CD4-positive, CD25-positive, alpha-beta regulatory T cell (primary cell): ENCODE data around the gene CHTOP. TPM values are rescaled to one million over a fixed set of nuclear protein-coding genes. Genes with fewer than 3 reads are reported as not detected.

ENCODE experiments used
- ATAC-seq, 2 donors: fragments of 150-1000 bp; cut with Tn5 transposase; one replicate each; pipeline ENCODE4 v1.10.0; 2021; ENCODE audit warnings: low read depth in 2 of 2, moderate number of reproducible peaks in 2 of 2, moderate library complexity in 1 of 2
- DNase-seq, 3 donors: peaks; one replicate each; pipeline versions ENCODE4 v3.0.0 to v3.0.0-alpha.2; 2012 to 2022; ENCODE audit warnings: mixed read lengths in 1 of 3
- H3K27ac ChIP-seq: one replicate; pipeline ENCODE4 v1.7.0; 2013; ENCODE audit warnings: mild to moderate bottlenecking, low read length; ENCODE audit not compliant: insufficient read depth, poor library complexity, severe bottlenecking
- H3K27me3 ChIP-seq: one replicate; pipeline ENCODE4 v1.7.0; 2013; ENCODE audit warnings: low read length; ENCODE audit not compliant: control insufficient read depth, insufficient read depth
- H3K36me3 ChIP-seq: one replicate; pipeline ENCODE4 v1.7.0; 2013; ENCODE audit warnings: mild to moderate bottlenecking, low read length, moderate library complexity; ENCODE audit not compliant: control insufficient read depth, insufficient read depth
- H3K4me1 ChIP-seq: 2 replicates; pipeline ENCODE4 v1.7.0; 2013; ENCODE audit warnings: mild to moderate bottlenecking, low read length; ENCODE audit not compliant: insufficient read depth, control insufficient read depth, poor library complexity, severe bottlenecking
- H3K4me3 ChIP-seq: one replicate; pipeline ENCODE4 v1.7.0; 2013; ENCODE audit warnings: low read depth, mild to moderate bottlenecking, low read length, moderate library complexity
- H3K9me3 ChIP-seq, 2 experiments: 1 replicate in 1 of 2; 2 replicates in 1 of 2; pipeline ENCODE4 v1.7.0; 2013; ENCODE audit warnings: low read length in 2 of 2, mild to moderate bottlenecking in 1 of 2, moderate library complexity in 1 of 2; ENCODE audit not compliant: control insufficient read depth in 2 of 2
- H3K27ac Mint-ChIP-seq, 3 donors: one replicate each; pipeline ENCODE4 v1.8.0; 2020 to 2022; ENCODE audit warnings: mild to moderate bottlenecking in 3 of 3, mixed read lengths in 3 of 3, moderate library complexity in 2 of 3
- H3K27me3 Mint-ChIP-seq: one replicate; pipeline ENCODE4 v1.8.0; 2022; ENCODE audit warnings: mild to moderate bottlenecking, mixed read lengths
- H3K36me3 Mint-ChIP-seq: one replicate; pipeline ENCODE4 v1.8.0; 2020; ENCODE audit warnings: mixed read lengths
- H3K4me1 Mint-ChIP-seq, 4 donors: one replicate each; pipeline ENCODE4 v1.8.0; 2020 to 2022; ENCODE audit warnings: mixed read lengths in 4 of 4, mild to moderate bottlenecking in 1 of 4
- H3K4me3 Mint-ChIP-seq, 4 donors: one replicate each; pipeline ENCODE4 v1.8.0; 2020 to 2022; ENCODE audit warnings: mild to moderate bottlenecking in 4 of 4, mixed read lengths in 4 of 4, moderate library complexity in 3 of 4
- H3K9me3 Mint-ChIP-seq, 7 donors: one replicate each; pipeline ENCODE4 v1.8.0; 2020 to 2022; ENCODE audit warnings: mixed read lengths in 7 of 7, mild to moderate bottlenecking in 3 of 7, moderate library complexity in 2 of 7
- polyA plus RNA-seq, 4 donors: library from polyadenylated mRNA; unstranded; fragments of 300-500 nt; fragmentation: Illumina TruSeq; gene quantifications; one replicate each; pipeline ENCODE4 v1.2.3, GENCODE V29; 2021
- total RNA-seq: library from RNA; stranded (reverse); gene quantifications from one replicate; pipeline ENCODE4 v1.2.3, GENCODE V29; 2022

CHTOP gene
- total and polyA plus RNA-seq, 5 donors from 2014 or later: 57.5 to 85.1 (median 72.7) TPM

DNA sequence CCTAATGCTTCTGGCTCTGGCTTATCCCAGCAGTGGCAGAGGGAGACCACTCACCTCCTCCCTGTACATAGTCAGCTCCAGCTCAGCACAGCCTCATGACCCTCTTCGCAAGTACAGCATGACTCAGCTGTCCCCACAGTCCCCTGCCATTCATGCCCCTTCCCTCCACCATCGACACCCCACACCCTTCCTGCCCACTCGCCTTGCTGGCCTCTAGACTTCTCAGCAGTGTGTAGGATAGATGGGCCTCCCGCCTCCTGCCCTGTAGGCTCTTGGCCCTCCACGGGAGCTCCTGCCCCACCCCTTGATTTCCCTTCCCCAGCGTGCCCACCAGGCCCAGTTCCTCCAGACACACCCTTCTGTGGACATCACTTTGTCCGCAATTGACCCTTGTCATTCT, 54.4 kb downstream of the CHTOP start:
- H3K36me3 ChIP-seq: no peaks in the 10 kb centered on the region
- peaks cover 0 to 1% (median 0%) of the 10 kb centered on the region in 7 donors for H3K9me3 Mint-ChIP-seq
- no peak for DNase-seq
- no peak overlapping the region for H3K4me3 ChIP-seq
- no peak overlapping the region for H3K27ac ChIP-seq
- ATAC-seq: no peak
- peaks cover 26% of the 10 kb centered on the region for H3K27me3 Mint-ChIP-seq
- H3K9me3 ChIP-seq: no peaks in the 10 kb centered on the region
- H3K36me3 Mint-ChIP-seq: no peaks in the 10 kb centered on the region
- peak overlapping the region in 1 of 3 donors; percentile 28 for H3K27ac Mint-ChIP-seq
- peaks cover 6% of the 10 kb centered on the region for H3K4me1 ChIP-seq
- peaks cover 0 to 7% (median 0%) of the 10 kb centered on the region in 4 donors for H3K4me1 Mint-ChIP-seq
- peaks cover 4% of the 10 kb centered on the region for H3K27me3 ChIP-seq
- no peak overlapping the region for H3K4me3 Mint-ChIP-seq

DNA sequence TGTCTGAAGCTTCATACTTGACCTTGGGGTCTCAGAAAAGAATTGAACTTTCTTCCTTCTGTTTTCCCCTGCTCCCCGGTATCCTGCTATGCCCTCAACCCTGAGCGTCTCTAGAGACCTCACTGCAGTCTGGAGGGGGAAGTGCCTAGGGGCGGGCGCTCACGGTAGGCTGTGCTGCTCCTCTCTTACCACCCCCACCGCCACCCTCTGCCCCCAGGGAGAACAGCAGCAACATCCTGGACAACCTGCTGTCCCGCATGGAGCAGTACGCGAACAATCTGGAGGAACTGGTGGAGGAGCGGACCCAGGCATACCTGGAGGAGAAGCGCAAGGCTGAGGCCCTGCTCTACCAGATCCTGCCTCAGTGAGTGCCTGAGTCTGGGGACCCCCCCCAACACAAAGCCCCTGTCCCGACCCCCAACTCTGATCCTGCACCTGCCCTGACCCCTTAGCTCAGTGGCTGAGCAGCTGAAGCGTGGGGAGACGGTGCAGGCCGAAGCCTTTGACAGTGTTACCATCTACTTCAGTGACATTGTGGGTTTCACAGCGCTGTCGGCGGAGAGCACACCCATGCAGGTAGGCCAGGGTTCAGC, 55.0 kb downstream of the CHTOP start:
- peak overlapping the region in 1 of 3 donors; percentile 28 for H3K27ac Mint-ChIP-seq
- no peak overlapping the region for H3K27ac ChIP-seq

DNA sequence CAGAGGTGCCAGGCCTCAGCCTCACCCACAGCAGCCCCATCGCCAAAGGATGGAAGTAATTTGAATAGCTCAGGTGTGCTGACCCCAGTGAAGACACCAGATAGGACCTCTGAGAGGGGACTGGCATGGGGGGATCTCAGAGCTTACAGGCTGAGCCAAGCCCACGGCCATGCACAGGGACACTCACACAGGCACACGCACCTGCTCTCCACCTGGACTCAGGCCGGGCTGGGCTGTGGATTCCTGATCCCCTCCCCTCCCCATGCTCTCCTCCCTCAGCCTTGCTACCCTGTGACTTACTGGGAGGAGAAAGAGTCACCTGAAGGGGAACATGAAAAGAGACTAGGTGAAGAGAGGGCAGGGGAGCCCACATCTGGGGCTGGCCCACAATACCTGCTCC, 59.6 kb downstream of the CHTOP start:
- no peaks in the 10 kb centered on the region for H3K27me3 ChIP-seq
- no peak overlapping the region for H3K27ac ChIP-seq
- ATAC-seq (no peak), DNase-seq (no peak)
- H3K4me1 ChIP-seq: peaks cover 6% of the 10 kb centered on the region
- Mint-ChIP-seq H3K9me3 (peaks cover 0 to 1% (median 0%) of the 10 kb centered on the region in 7 donors), H3K27ac (no peak overlapping the region), H3K4me3 (no peak overlapping the region), H3K4me1 (peaks cover 0 to 7% (median 2%) of the 10 kb centered on the region in 4 donors), H3K36me3 (no peaks in the 10 kb centered on the region), H3K27me3 (peaks cover 13% of the 10 kb centered on the region)
- H3K9me3 ChIP-seq: no peaks in the 10 kb centered on the region
- no peak overlapping the region for H3K4me3 ChIP-seq
- no peaks in the 10 kb centered on the region for H3K36me3 ChIP-seq

More for the DNA sequence above, 55.0 kb downstream of the CHTOP start:
- Histone ChIP-seq H3K4me3 (no peak overlapping the region), H3K9me3 (no peaks in the 10 kb centered on the region), H3K27me3 (peaks cover 3% of the 10 kb centered on the region), H3K4me1 (peaks cover 6% of the 10 kb centered on the region), H3K36me3 (no peaks in the 10 kb centered on the region)
- no peaks in the 10 kb centered on the region for H3K36me3 Mint-ChIP-seq
- no peak for DNase-seq
- H3K27me3 Mint-ChIP-seq: peaks cover 28% of the 10 kb centered on the region
- H3K4me1 Mint-ChIP-seq: peaks cover 0 to 7% (median 0%) of the 10 kb centered on the region in 4 donors
- no peaks in the 10 kb centered on the region for H3K9me3 Mint-ChIP-seq
- ATAC-seq: no peak
- H3K4me3 Mint-ChIP-seq: no peak overlapping the region

Other genes with a start within 250 kb of the CHTOP start
- gene S100A8, start 243.0 kb upstream of the CHTOP start, total RNA-seq: not detected
- gene S100A8, start 243.0 kb upstream of the CHTOP start, polyA plus RNA-seq: 10 to 100 TPM in 1 of 4 donors, 1 to 10 TPM in 2, not detected in 1; 2.7 to 32.7 (median 7.8) TPM
- gene S100A7A, start 217.5 kb upstream of the CHTOP start, total RNA-seq: not detected
- gene S100A7A, start 217.5 kb upstream of the CHTOP start, polyA plus RNA-seq: not detected
- not detected for gene S100A7, start 173.4 kb upstream of the CHTOP start, total RNA-seq
- not detected for gene S100A7, start 173.4 kb upstream of the CHTOP start, polyA plus RNA-seq
- gene S100A6, start 98.1 kb upstream of the CHTOP start, total RNA-seq: 304 TPM
- gene S100A6, start 98.1 kb upstream of the CHTOP start, polyA plus RNA-seq: 1,000 to 10,000 TPM in 2 of 4 donors, 100 to 1,000 TPM in 2; 660 to 1,174 (median 946) TPM
- gene S100A5, start 93.1 kb upstream of the CHTOP start, total RNA-seq: 1.8 TPM
- gene S100A5, start 93.1 kb upstream of the CHTOP start, polyA plus RNA-seq: 1 to 10 TPM; 1.2 to 3.0 (median 1.7) TPM
- 928 TPM for gene S100A4, start 88.3 kb upstream of the CHTOP start, total RNA-seq
- 1,000 to 10,000 TPM; 2,534 to 4,309 (median 3,364) TPM for gene S100A4, start 88.3 kb upstream of the CHTOP start, polyA plus RNA-seq
- not detected for gene S100A3, start 84.8 kb upstream of the CHTOP start, total RNA-seq
- not detected for gene S100A3, start 84.8 kb upstream of the CHTOP start, polyA plus RNA-seq
- not detected for gene S100A2, start 68.2 kb upstream of the CHTOP start, total RNA-seq
- gene S100A2, start 68.2 kb upstream of the CHTOP start, polyA plus RNA-seq: not detected
- not detected for gene S100A16, start 20.9 kb upstream of the CHTOP start, total RNA-seq
- not detected for gene S100A16, start 20.9 kb upstream of the CHTOP start, polyA plus RNA-seq
- not detected for gene S100A14, start 17.7 kb upstream of the CHTOP start, total RNA-seq
- not detected for gene S100A14, start 17.7 kb upstream of the CHTOP start, polyA plus RNA-seq
- 6.4 TPM for gene S100A13, start 6.6 kb upstream of the CHTOP start, total RNA-seq
- gene S100A13, start 6.6 kb upstream of the CHTOP start, polyA plus RNA-seq: 1 to 10 TPM in 2 of 4 donors, under 1 TPM in 2; 0.41 to 1.8 (median 1.3) TPM
- gene S100A1, start 5.6 kb upstream of the CHTOP start, total RNA-seq: not detected
- gene S100A1, start 5.6 kb upstream of the CHTOP start, polyA plus RNA-seq: not detected
- gene SNAPIN, start 24.6 kb downstream of the CHTOP start, total RNA-seq: 21.5 TPM
- 100 to 1,000 TPM in 1 of 4 donors, 10 to 100 TPM in 3; 84.9 to 120 (median 93.7) TPM for gene SNAPIN, start 24.6 kb downstream of the CHTOP start, polyA plus RNA-seq
- gene ILF2, start 36.9 kb downstream of the CHTOP start, total RNA-seq: 127 TPM
- gene ILF2, start 36.9 kb downstream of the CHTOP start, polyA plus RNA-seq: 100 to 1,000 TPM; 133 to 162 (median 150) TPM
- not detected for gene NPR1, start 44.6 kb downstream of the CHTOP start, total RNA-seq
- gene NPR1, start 44.6 kb downstream of the CHTOP start, polyA plus RNA-seq: not detected
- gene INTS3, start 94.0 kb downstream of the CHTOP start, total RNA-seq: 39.5 TPM
- gene INTS3, start 94.0 kb downstream of the CHTOP start, polyA plus RNA-seq: 1 to 10 TPM; 6.9 to 9.4 (median 8.1) TPM
- 8.3 TPM for gene SLC27A3, start 141.3 kb downstream of the CHTOP start, total RNA-seq
- 1 to 10 TPM; 5.4 to 8.3 (median 5.9) TPM for gene SLC27A3, start 141.3 kb downstream of the CHTOP start, polyA plus RNA-seq